GM19035 (cell line): Measurements from ENCODE around the gene SLC25A51.

Experiments used
- ATAC-seq: cut with Tn5 transposase; IDR thresholded peaks from one replicate; pipeline ENCODE4 v1.9.1; 2021; ENCODE audit not compliant: unreplicated experiment

The SLC25A51 gene

GRCh38 chr9:37839496-37840461 lies 64.1 kb downstream of the SLC25A51 start:
- no peak for ATAC-seq
